22Rv1 (cell line): ENCODE measurements around the gene ACOT7.

Source experiments
- CTCF ChIP-seq: fragments of 450-650 bp; IDR thresholded peaks from 2 replicates; pipeline ENCODE4 v1.5.1; 2017; ENCODE audit warnings: mild to moderate bottlenecking
- ZFX ChIP-seq: fragments of 450-650 bp; IDR thresholded peaks from 2 replicates; pipeline ENCODE4 v1.6.1; 2017; ENCODE audit warnings: antibody characterized with exemption, borderline replicate concordance

DNA sequence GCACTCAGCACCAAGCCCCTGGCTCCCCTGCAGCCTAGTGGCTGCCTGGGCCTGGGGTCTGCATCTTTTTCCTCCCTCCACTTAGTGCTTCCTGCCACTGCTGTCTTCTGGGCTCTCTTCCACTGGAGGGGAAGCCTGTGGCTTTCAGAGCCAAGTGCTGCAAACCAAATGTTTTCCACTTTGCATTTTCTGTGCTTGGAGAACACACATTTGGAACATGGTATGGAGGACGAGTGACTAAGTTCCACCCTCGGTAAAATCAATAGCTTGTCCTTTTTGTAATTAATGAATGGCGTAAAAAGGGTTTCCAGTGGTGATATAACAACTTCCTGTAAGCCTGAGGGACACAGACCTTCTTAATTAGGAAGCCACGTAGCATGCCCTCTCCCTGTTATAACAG lies 122.6 kb downstream of the ACOT7 start:
- TF ChIP-seq CTCF (no peak), ZFX (no peak)
